Astrocyte (in vitro differentiated cells and primary cell): ENCODE results near the gene GPR156. TPM values are rescaled to one million over a fixed set of nuclear protein-coding genes. Genes with fewer than 3 reads are reported as not detected.
A peak's percentile ranks its signal among the peaks of the same experiment; 100 is the strongest.

Experiments used
- DNase-seq: peaks from one replicate; pipeline ENCODE4 v3.0.0-alpha.2; 2010; ENCODE audit warnings: low read depth
- FAIRE-seq: peaks from 2 replicates; lab custom pipeline; 2011; peaks lifted over from hg19 to GRCh38; lab: Jason Lieb, UNC
- H2AFZ ChIP-seq: 2 replicates; pipeline ENCODE4 v1.6.0; 2012; ENCODE audit warnings: low read depth, low read length, inconsistent platforms
- H3K27ac ChIP-seq: 2 replicates; pipeline ENCODE4 v1.5.1; 2011; ENCODE audit warnings: low read depth, low read length, inconsistent platforms
- H3K27me3 ChIP-seq: 2 replicates; pipeline ENCODE4 v1.6.0; 2011; ENCODE audit warnings: low read length, inconsistent platforms; ENCODE audit not compliant: insufficient read depth
- H3K36me3 ChIP-seq: 2 replicates; pipeline ENCODE4 v1.5.1; 2011; ENCODE audit warnings: low read length, inconsistent platforms; ENCODE audit not compliant: insufficient read depth
- H3K4me1 ChIP-seq: 2 replicates; pipeline ENCODE4 v1.5.1; 2011; ENCODE audit warnings: low read length, inconsistent platforms; ENCODE audit not compliant: insufficient read depth
- H3K4me2 ChIP-seq: 2 replicates; pipeline ENCODE4 v1.6.0; 2012; ENCODE audit warnings: low read length, inconsistent platforms
- H3K4me3 ChIP-seq: 2 replicates; pipeline ENCODE4 v1.5.1; 2011; ENCODE audit warnings: low read depth, mild to moderate bottlenecking, low read length, inconsistent platforms; ENCODE audit not compliant: insufficient read depth
- H3K79me2 ChIP-seq: 2 replicates; pipeline ENCODE4 v1.6.0; 2012; ENCODE audit warnings: mild to moderate bottlenecking, low read length, inconsistent platforms; ENCODE audit not compliant: insufficient read depth
- H3K9ac ChIP-seq: 2 replicates; pipeline ENCODE4 v1.6.0; 2012; ENCODE audit warnings: mild to moderate bottlenecking, low read length, inconsistent platforms
- H3K9me3 ChIP-seq: 2 replicates; pipeline ENCODE4 v1.5.1; 2012; ENCODE audit warnings: low read depth, mild to moderate bottlenecking, low read length, inconsistent platforms; ENCODE audit not compliant: insufficient read depth
- H4K20me1 ChIP-seq: 2 replicates; pipeline ENCODE4 v1.6.0; 2012; ENCODE audit warnings: low read length, inconsistent platforms; ENCODE audit not compliant: insufficient read depth
- H3K27ac Mint-ChIP-seq: one replicate; pipeline ENCODE4 v1.8.0; 2021; ENCODE audit warnings: mild to moderate bottlenecking, mixed read lengths; ENCODE audit not compliant: unreplicated experiment
- H3K27me3 Mint-ChIP-seq: one replicate; pipeline ENCODE4 v1.8.0; 2021; ENCODE audit warnings: low read depth, mixed read lengths; ENCODE audit not compliant: unreplicated experiment
- H3K36me3 Mint-ChIP-seq: one replicate; pipeline ENCODE4 v1.8.0; 2021; ENCODE audit warnings: low read depth, mixed read lengths; ENCODE audit not compliant: unreplicated experiment
- H3K4me1 Mint-ChIP-seq: one replicate; pipeline ENCODE4 v1.8.0; 2021; ENCODE audit warnings: low read depth, mixed read lengths; ENCODE audit not compliant: unreplicated experiment
- H3K4me3 Mint-ChIP-seq: one replicate; pipeline ENCODE4 v1.8.0; 2021; ENCODE audit warnings: mild to moderate bottlenecking, moderate library complexity, mixed read lengths; ENCODE audit not compliant: unreplicated experiment
- H3K9me3 Mint-ChIP-seq: one replicate; pipeline ENCODE4 v1.8.0; 2021; ENCODE audit warnings: mild to moderate bottlenecking, mixed read lengths; ENCODE audit not compliant: unreplicated experiment
- CTCF ChIP-seq: IDR thresholded peaks from 2 replicates; pipeline ENCODE4 v1.5.1; 2011; ENCODE audit warnings: low read depth, mild to moderate bottlenecking, inconsistent platforms, low read length, moderate library complexity; ENCODE audit not compliant: insufficient read depth
- EZH2 ChIP-seq: IDR thresholded peaks from 2 replicates; pipeline ENCODE4 v1.6.1; 2012; ENCODE audit warnings: mild to moderate bottlenecking, low read length, inconsistent platforms; ENCODE audit not compliant: insufficient read depth
- total RNA-seq: library from RNA; stranded (reverse); gene quantifications from 2 replicates; pipeline ENCODE4 v1.2.1, GENCODE V29; 2021

GPR156 gene
- total RNA-seq, 1 donor from 2014 or later = 0.39 TPM

GRCh38 chr3:120163026-120163425, 122.0 kb downstream of the GPR156 start:
- H3K9me3 Mint-ChIP-seq = no peaks in the 10 kb centered on the region
- Histone ChIP-seq H3K79me2 (no peaks in the 10 kb centered on the region), H2AFZ (no peak overlapping the region), H3K9me3 (no peaks in the 10 kb centered on the region), H3K9ac (no peak overlapping the region), H3K27ac (no peak overlapping the region), H3K27me3 (no peaks in the 10 kb centered on the region), H3K4me1 (peaks cover 4% of the 10 kb centered on the region), H3K4me2 (no peak overlapping the region), H4K20me1 (no peaks in the 10 kb centered on the region), H3K36me3 (no peaks in the 10 kb centered on the region), H3K4me3 (no peak overlapping the region)
- H3K27me3 Mint-ChIP-seq = peaks cover 9% of the 10 kb centered on the region
- H3K4me3 Mint-ChIP-seq = no peak overlapping the region
- H3K36me3 Mint-ChIP-seq = no peaks in the 10 kb centered on the region
- peaks cover 11% of the 10 kb centered on the region for H3K4me1 Mint-ChIP-seq
- no peak for DNase-seq
- TF ChIP-seq EZH2 = no peak
- no peak for TF ChIP-seq CTCF
- no peak for FAIRE-seq
- H3K27ac Mint-ChIP-seq = no peak overlapping the region

GRCh38 chr3:120162400-120162799, 122.6 kb downstream of the GPR156 start:
- Histone ChIP-seq H3K9ac (no peak overlapping the region), H3K79me2 (no peaks in the 10 kb centered on the region), H3K36me3 (no peaks in the 10 kb centered on the region), H3K27me3 (no peaks in the 10 kb centered on the region), H3K4me3 (no peak overlapping the region), H3K27ac (no peak overlapping the region), H4K20me1 (no peaks in the 10 kb centered on the region), H2AFZ (no peak overlapping the region), H3K4me1 (peaks cover 4% of the 10 kb centered on the region), H3K9me3 (no peaks in the 10 kb centered on the region), H3K4me2 (no peak overlapping the region)
- H3K27me3 Mint-ChIP-seq = peaks cover 9% of the 10 kb centered on the region
- FAIRE-seq = peak; percentile 62
- no peak for DNase-seq
- TF ChIP-seq EZH2 = no peak
- no peak for TF ChIP-seq CTCF
- peaks cover 11% of the 10 kb centered on the region for H3K4me1 Mint-ChIP-seq
- H3K27ac Mint-ChIP-seq = no peak overlapping the region
- no peaks in the 10 kb centered on the region for H3K36me3 Mint-ChIP-seq
- H3K4me3 Mint-ChIP-seq = no peak overlapping the region
- no peaks in the 10 kb centered on the region for H3K9me3 Mint-ChIP-seq

- Mint-ChIP-seq H3K4me3 (no peak overlapping the region), H3K4me1 (peaks cover 11% of the 10 kb centered on the region), H3K9me3 (peaks cover 2% of the 10 kb centered on the region), H3K36me3 (no peaks in the 10 kb centered on the region), H3K27me3 (peaks cover 7% of the 10 kb centered on the region), H3K27ac (peak overlapping the region; percentile 11)
- TF ChIP-seq CTCF (no peak), EZH2 (no peak)
- H3K79me2 ChIP-seq = no peaks in the 10 kb centered on the region
- no peak overlapping the region for H3K9ac ChIP-seq
- H3K27ac ChIP-seq = no peak overlapping the region
- no peaks in the 10 kb centered on the region for H4K20me1 ChIP-seq
- DNase-seq (no peak), FAIRE-seq (no peak)
- H3K36me3 ChIP-seq = no peaks in the 10 kb centered on the region
- no peaks in the 10 kb centered on the region for H3K9me3 ChIP-seq
- H2AFZ ChIP-seq = no peak overlapping the region
- H3K4me3 ChIP-seq = no peak overlapping the region
- no peaks in the 10 kb centered on the region for H3K27me3 ChIP-seq
- no peak overlapping the region for H3K4me2 ChIP-seq
- peaks cover 4% of the 10 kb centered on the region for H3K4me1 ChIP-seq
Observed at GRCh38 chr3:120161902-120162301, 123.1 kb downstream of the GPR156 start.
